HepG2 (cell line): ENCODE results near the gene SERPINB1. TPM values are rescaled to one million over a fixed set of nuclear protein-coding genes. Genes with fewer than 3 reads are reported as not detected.

Source experiments
- DPF2 ChIP-seq: sonication (generic); formaldehyde crosslinking; IDR thresholded peaks from 2 replicates; pipeline ENCODE4 v1.4.0; 2020; ENCODE audit warnings: mild to moderate bottlenecking, low read depth, missing genetic modification reagents, borderline replicate concordance
- JARID2 ChIP-seq: sonication (generic); formaldehyde crosslinking; IDR thresholded peaks from 2 replicates; pipeline ENCODE4 v1.8.1; 2023; ENCODE audit warnings: missing genetic modification reagents, inconsistent platforms; ENCODE audit not compliant: insufficient replicate concordance
- JUNB ChIP-seq: sonication (generic); formaldehyde crosslinking; IDR thresholded peaks from 2 replicates; pipeline ENCODE4 v1.8.0; 2022; ENCODE audit warnings: missing genetic modification reagents, mild to moderate bottlenecking, borderline replicate concordance
- MIXL1 ChIP-seq: IDR thresholded peaks from 2 replicates; pipeline ENCODE4 v1.6.1; 2016
- STAT5B ChIP-seq: sonication (generic); formaldehyde crosslinking; IDR thresholded peaks from 2 replicates; pipeline ENCODE4 v1.4.0; 2020; ENCODE audit warnings: missing genetic modification reagents
- TAF15 ChIP-seq: fragments of 200-400 bp; formaldehyde crosslinking; IDR thresholded peaks from one replicate; pipeline ENCODE4 v1.6.1; 2018; ENCODE audit warnings: mild to moderate bottlenecking, low read depth, low read length; ENCODE audit not compliant: poor library complexity, severe bottlenecking
- ZFP37 ChIP-seq: sonication (generic); formaldehyde crosslinking; IDR thresholded peaks from 2 replicates; pipeline ENCODE4 v1.4.0; 2020; ENCODE audit warnings: missing genetic modification reagents, borderline replicate concordance
- ZNF124 ChIP-seq: sonication (generic); formaldehyde crosslinking; IDR thresholded peaks from 2 replicates; pipeline ENCODE4 v1.4.0; 2020; ENCODE audit warnings: missing genetic modification reagents
- ZNF251 ChIP-seq: sonication (generic); formaldehyde crosslinking; IDR thresholded peaks from 2 replicates; pipeline ENCODE4 v1.9.0; 2021; ENCODE audit warnings: mild to moderate bottlenecking, missing genetic modification reagents
- ZNF496 ChIP-seq: sonication (generic); formaldehyde crosslinking; IDR thresholded peaks from 2 replicates; pipeline ENCODE4 v1.8.1; 2023; ENCODE audit warnings: mild to moderate bottlenecking, moderate library complexity, missing genetic modification reagents; ENCODE audit not compliant: insufficient replicate concordance
- ZNF597 ChIP-seq: sonication (generic); formaldehyde crosslinking; IDR thresholded peaks from 2 replicates; pipeline ENCODE4 v1.5.0; 2020; ENCODE audit warnings: missing genetic modification reagents
- ZNF790 ChIP-seq: sonication (generic); formaldehyde crosslinking; IDR thresholded peaks from 2 replicates; pipeline ENCODE4 v1.8.0; 2022; ENCODE audit warnings: missing genetic modification reagents, mild to moderate bottlenecking, borderline replicate concordance
- ZSCAN5A ChIP-seq: sonication (generic); formaldehyde crosslinking; IDR thresholded peaks from 2 replicates; pipeline ENCODE4 v1.8.0; 2022; ENCODE audit warnings: mild to moderate bottlenecking, missing genetic modification reagents, borderline replicate concordance
- polyA plus RNA-seq, 8 experiments: library from polyadenylated mRNA; depleted of rRNA in 3 of 8; stranded (reverse) in 7 of 8; unstranded in 1 of 8; fragments of >200 nt; fragmentation: Illumina TruSeq in 4 of 8; extraction: Trizol in 4 of 8; gene quantifications; 2 replicates each; pipeline versions ENCODE4 v1.2.1 to v1.2.3, GENCODE V29; 2011 to 2016; ENCODE audit warnings: low read depth in 4 of 8, missing spikeins in 1 of 8, mixed read lengths in 1 of 8; ENCODE audit not compliant: insufficient read depth in 1 of 8
- total RNA-seq, 5 experiments: library from RNA; depleted of rRNA; stranded (reverse); fragments of >200 nt; fragmentation: Illumina TruSeq; extraction: Trizol; gene quantifications; 2 replicates each; pipeline ENCODE4 v1.2.3, GENCODE V29; 2016; ENCODE audit warnings: low read depth in 1 of 5
- TF ChIP-seq, protein P1 (sequence below): sonication (generic); formaldehyde crosslinking; IDR thresholded peaks from 2 replicates; pipeline ENCODE4 v1.9.0; 2021; ENCODE audit warnings: missing genetic modification reagents, borderline replicate concordance
- TF ChIP-seq, protein P2 (sequence below): sonication (generic); formaldehyde crosslinking; IDR thresholded peaks from 2 replicates; pipeline ENCODE4 v1.4.0; 2020; ENCODE audit warnings: missing genetic modification reagents
- TF ChIP-seq, protein P3 (sequence below): IDR thresholded peaks from 2 replicates; pipeline ENCODE4 v1.6.1; 2016

Gene SERPINB1
- total and polyA plus RNA-seq, 2 of the 13 experiments (the other 11 are each of a cell fraction or from before 2014, with no cell fraction given), result 41.4 to 60.5 TPM

DNA sequence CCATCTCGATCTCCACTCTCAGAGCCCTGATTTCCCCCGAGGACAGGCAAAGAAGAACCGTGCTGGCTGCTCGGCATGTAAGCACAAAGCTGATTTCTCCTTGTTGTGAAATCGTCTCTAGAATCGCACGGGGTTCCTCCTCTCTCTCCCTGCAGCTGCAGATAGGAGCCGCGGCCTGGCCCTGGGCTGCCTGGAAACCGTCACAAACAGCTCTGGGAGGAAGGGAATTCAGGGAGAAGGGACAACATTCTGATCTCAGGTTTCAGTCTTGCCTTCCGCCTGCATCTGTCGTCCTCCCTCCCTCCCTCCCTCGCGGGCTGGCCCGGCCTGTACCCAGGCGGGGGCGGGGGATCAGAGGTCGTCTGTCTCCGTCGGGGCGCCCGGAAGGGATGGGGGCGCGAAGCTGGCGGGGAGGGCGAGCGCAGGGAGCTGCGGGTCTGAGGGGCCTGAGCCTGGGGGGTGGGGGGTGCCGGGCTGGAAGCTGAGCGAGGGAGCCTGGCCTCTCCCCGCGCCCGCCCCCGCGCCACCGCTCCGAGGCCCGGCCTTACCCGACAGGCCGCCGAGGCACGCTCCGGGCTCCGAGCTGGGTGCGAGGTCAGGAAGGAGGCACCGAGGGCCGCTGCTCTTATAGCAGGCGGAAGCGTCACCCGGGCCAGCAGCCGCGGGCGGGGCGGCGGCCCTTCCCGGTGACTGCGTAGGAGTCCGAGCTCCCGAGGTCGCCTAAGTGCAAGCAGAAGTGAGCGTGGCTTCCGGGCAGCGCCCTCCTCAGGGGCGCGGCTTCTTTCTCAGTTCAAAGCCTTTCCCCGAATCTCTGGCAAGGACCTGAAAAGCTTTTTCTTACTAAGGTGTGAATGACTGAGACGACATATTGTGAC is at the start of gene SERPINB1 (continued):
- peak; percentile 70 for TF ChIP-seq ZNF124 (CRISPR knock-in tag)
- TF ChIP-seq, protein P1, sequence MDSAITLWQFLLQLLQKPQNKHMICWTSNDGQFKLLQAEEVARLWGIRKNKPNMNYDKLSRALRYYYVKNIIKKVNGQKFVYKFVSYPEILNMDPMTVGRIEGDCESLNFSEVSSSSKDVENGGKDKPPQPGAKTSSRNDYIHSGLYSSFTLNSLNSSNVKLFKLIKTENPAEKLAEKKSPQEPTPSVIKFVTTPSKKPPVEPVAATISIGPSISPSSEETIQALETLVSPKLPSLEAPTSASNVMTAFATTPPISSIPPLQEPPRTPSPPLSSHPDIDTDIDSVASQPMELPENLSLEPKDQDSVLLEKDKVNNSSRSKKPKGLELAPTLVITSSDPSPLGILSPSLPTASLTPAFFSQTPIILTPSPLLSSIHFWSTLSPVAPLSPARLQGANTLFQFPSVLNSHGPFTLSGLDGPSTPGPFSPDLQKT (CRISPR knock-in tag), result 0 out of 2 replicates have a peak, but pooled peaks have one; percentile 90
- peak; percentile 89; the same call in 1 of the 2 replicates for TF ChIP-seq ZSCAN5A
- TF ChIP-seq STAT5B, result peak; percentile 41; the same call in 1 of the 2 replicates
- peak; percentile 36 for TF ChIP-seq JARID2
- TF ChIP-seq ZNF790 (CRISPR knock-in tag), result peak; percentile 49; the same call in 1 of the 2 replicates
- TF ChIP-seq, protein P2, sequence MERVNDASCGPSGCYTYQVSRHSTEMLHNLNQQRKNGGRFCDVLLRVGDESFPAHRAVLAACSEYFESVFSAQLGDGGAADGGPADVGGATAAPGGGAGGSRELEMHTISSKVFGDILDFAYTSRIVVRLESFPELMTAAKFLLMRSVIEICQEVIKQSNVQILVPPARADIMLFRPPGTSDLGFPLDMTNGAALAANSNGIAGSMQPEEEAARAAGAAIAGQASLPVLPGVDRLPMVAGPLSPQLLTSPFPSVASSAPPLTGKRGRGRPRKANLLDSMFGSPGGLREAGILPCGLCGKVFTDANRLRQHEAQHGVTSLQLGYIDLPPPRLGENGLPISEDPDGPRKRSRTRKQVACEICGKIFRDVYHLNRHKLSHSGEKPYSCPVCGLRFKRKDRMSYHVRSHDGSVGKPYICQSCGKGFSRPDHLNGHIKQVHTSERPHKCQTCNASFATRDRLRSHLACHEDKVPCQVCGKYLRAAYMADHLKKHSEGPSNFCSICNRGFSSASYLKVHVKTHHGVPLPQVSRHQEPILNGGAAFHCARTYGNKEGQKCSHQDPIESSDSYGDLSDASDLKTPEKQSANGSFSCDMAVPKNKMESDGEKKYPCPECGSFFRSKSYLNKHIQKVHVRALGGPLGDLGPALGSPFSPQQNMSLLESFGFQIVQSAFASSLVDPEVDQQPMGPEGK (CRISPR knock-in tag), result peak; percentile 97
- 0 out of 2 replicates have a peak, but pooled peaks have one; percentile 48 for TF ChIP-seq JUNB
- no peak for TF ChIP-seq ZNF251 (CRISPR knock-in tag)
- TF ChIP-seq MIXL1 (CRISPR knock-in tag), result peak; percentile 42; the same call in 1 of the 2 replicates
- no peak for TF ChIP-seq TAF15
- TF ChIP-seq DPF2 (CRISPR knock-in tag), result peak; percentile 57; the same call in 1 of the 2 replicates
- TF ChIP-seq ZFP37 (CRISPR knock-in tag), result no peak
- no peak for TF ChIP-seq ZNF496 (CRISPR knock-in tag)
- TF ChIP-seq, protein P3, sequence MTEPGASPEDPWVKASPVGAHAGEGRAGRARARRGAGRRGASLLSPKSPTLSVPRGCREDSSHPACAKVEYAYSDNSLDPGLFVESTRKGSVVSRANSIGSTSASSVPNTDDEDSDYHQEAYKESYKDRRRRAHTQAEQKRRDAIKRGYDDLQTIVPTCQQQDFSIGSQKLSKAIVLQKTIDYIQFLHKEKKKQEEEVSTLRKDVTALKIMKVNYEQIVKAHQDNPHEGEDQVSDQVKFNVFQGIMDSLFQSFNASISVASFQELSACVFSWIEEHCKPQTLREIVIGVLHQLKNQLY, result peak; percentile 43; the same call in 1 of the 2 replicates
- no peak for TF ChIP-seq ZNF597 (CRISPR knock-in tag)
